Measurements from ENCODE around the gene AGXT2. TPM values are rescaled to one million over a fixed set of nuclear protein-coding genes. Genes with fewer than 3 reads are reported as not detected.

Gene AGXT2
- total and polyA plus RNA-seq, 9 of the 15 experiments (the other 6 are each of a cell fraction or from before 2014, with no cell fraction given), result not detected

GRCh38 chr5:35083150-35083549 lies 35.4 kb upstream of the AGXT2 start (continued):
- TF ChIP-seq, protein P1, sequence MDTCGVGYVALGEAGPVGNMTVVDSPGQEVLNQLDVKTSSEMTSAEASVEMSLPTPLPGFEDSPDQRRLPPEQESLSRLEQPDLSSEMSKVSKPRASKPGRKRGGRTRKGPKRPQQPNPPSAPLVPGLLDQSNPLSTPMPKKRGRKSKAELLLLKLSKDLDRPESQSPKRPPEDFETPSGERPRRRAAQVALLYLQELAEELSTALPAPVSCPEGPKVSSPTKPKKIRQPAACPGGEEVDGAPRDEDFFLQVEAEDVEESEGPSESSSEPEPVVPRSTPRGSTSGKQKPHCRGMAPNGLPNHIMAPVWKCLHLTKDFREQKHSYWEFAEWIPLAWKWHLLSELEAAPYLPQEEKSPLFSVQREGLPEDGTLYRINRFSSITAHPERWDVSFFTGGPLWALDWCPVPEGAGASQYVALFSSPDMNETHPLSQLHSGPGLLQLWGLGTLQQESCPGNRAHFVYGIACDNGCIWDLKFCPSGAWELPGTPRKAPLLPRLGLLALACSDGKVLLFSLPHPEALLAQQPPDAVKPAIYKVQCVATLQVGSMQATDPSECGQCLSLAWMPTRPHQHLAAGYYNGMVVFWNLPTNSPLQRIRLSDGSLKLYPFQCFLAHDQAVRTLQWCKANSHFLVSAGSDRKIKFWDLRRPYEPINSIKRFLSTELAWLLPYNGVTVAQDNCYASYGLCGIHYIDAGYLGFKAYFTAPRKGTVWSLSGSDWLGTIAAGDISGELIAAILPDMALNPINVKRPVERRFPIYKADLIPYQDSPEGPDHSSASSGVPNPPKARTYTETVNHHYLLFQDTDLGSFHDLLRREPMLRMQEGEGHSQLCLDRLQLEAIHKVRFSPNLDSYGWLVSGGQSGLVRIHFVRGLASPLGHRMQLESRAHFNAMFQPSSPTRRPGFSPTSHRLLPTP (IDR thresholded peaks at IDR 0.05; ENCODE audit: borderline replicate concordance, extremely low read depth, insufficient read length), result no peak
- TF ChIP-seq MAFG (tag; conservative IDR thresholded peaks at IDR 0.05), result no peak
- TF ChIP-seq GABPB2 (CRISPR knock-in tag; conservative IDR thresholded peaks at IDR 0.05), result no peak

DNA sequence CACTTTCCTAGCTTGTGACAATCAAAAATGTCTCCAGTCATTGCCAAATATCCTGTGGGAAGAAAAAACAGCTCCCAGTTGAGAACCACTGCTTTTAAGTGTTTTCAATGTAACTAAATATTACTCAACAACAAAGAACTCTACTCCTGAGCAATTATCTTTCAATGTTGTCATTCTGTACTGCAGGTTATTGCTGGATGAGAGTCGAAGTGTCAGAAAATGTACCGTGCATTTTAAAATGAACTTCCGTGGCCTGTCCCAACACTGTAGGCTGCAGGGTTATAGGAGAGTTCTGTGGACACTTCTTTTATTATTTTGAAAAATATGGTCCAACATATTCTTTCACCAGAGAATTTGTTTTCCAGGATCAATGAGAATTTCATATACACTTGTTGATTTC lies 34.8 kb upstream of the AGXT2 start:
- ChIA-PET POLR2A (no interaction called here), CTCF (ENCODE audit: low intra/inter-chr PET ratio) (no interaction called here)
- no peak for DNase-seq (ENCODE audit: extremely low read depth in 1 of 4, low spot score in 3 of 4)
- Histone ChIP-seq H3K9me3 (replicated peaks; ENCODE audit: control insufficient read depth, insufficient read depth, low read depth, low read length) (no peaks in the 10 kb centered on the region), H3K4me3 (no peak overlapping the region), H3K4me2 (ENCODE audit: insufficient read depth, low read length) (no peak overlapping the region), H3K4me1 (replicated peaks in 1 of 2; ENCODE audit: control insufficient read depth in 2 of 2, insufficient read depth in 2 of 2, low read length in 2 of 2) (no peaks in the 10 kb centered on the region), H4K20me1 (replicated peaks; ENCODE audit: control insufficient read depth, insufficient read depth, low read length) (no peaks in the 10 kb centered on the region), H2AFZ (ENCODE audit: low read depth, low read length) (no peak overlapping the region), H3K27me3 (ENCODE audit: control insufficient read depth in 2 of 2, insufficient read depth in 2 of 2, low read length in 2 of 2) (no peaks in the 10 kb centered on the region; a peak in 1 of 5 replicates), H3K79me2 (ENCODE audit: control insufficient read depth, insufficient read depth, low read length) (no peaks in the 10 kb centered on the region), H3K36me3 (ENCODE audit: control insufficient read depth, insufficient read depth, low read length) (no peaks in the 10 kb centered on the region), H3K9me1 (ENCODE audit: control insufficient read depth, insufficient read depth, low read length) (no peaks in the 10 kb centered on the region), H3K27ac (ENCODE audit: extremely low read depth, low read depth, low read length) (no peak overlapping the region), H3K9ac (ENCODE audit: insufficient read depth in 1 of 2, low read depth in 2 of 2, low read length in 2 of 2) (no peak overlapping the region)
- intact Hi-C loops (cut with micrococcal nuclease), result no loop called here
- BruUV-seq (replicated peaks), result no TSS peak
- in situ Hi-C loops (cut with MboI), result no loop called here
- no peak for FAIRE-seq
- 0% methylated on average over 3 of the region's 3 CpGs for WGBS (ENCODE audit: insufficient coverage, low coverage, missing lambda C conversion rate)
- ATAC-seq, result no peak
- TF ChIP-seq ZNF165 (CRISPR knock-in tag; IDR thresholded peaks at IDR 0.05; ENCODE audit: borderline replicate concordance) (no peak), HDAC6 (IDR thresholded peaks at IDR 0.05; ENCODE audit: low read depth, low read length) (no peak), ZNF280A (IDR thresholded peaks at IDR 0.05; ENCODE audit: low read depth, partially characterized antibody) (no peak), SNAPC5 (CRISPR knock-in tag; IDR thresholded peaks at IDR 0.05) (no peak), CEBPB (tag; IDR thresholded peaks at IDR 0.05) (no peak), NCOA6 (IDR thresholded peaks at IDR 0.05) (no peak), ZNF253 (CRISPR knock-in tag; conservative IDR thresholded peaks at IDR 0.05) (no peak), SOX6 (IDR thresholded peaks at IDR 0.05) (no peak), SNIP1 (IDR thresholded peaks at IDR 0.05; ENCODE audit: low read depth) (no peak), ZFPM2 (CRISPR knock-in tag; IDR thresholded peaks at IDR 0.05) (no peak), FOSL1 (tag; conservative IDR thresholded peaks at IDR 0.05) (no peak), TCFL5 (CRISPR knock-in tag; conservative IDR thresholded peaks at IDR 0.05) (no peak), POLR2G (IDR thresholded peaks at IDR 0.05; ENCODE audit: low read depth, low read length) (no peak), FOXJ2 (tag; IDR thresholded peaks at IDR 0.05) (no peak)
- TF ChIP-seq, protein P2, sequence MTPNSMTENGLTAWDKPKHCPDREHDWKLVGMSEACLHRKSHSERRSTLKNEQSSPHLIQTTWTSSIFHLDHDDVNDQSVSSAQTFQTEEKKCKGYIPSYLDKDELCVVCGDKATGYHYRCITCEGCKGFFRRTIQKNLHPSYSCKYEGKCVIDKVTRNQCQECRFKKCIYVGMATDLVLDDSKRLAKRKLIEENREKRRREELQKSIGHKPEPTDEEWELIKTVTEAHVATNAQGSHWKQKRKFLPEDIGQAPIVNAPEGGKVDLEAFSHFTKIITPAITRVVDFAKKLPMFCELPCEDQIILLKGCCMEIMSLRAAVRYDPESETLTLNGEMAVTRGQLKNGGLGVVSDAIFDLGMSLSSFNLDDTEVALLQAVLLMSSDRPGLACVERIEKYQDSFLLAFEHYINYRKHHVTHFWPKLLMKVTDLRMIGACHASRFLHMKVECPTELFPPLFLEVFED (CRISPR knock-in tag; conservative IDR thresholded peaks at IDR 0.05), result no peak

Measured in K562 (cell line).